Central memory CD4-positive, alpha-beta T cell (primary cell): ENCODE measurements around the gene LAMA5.
A peak's percentile ranks its signal among the peaks of the same experiment; 100 is the strongest.
"Not testable (repeated sequence)": the region's sequence is repeated elsewhere in the genome, so short reads cannot be mapped to it uniquely, and the experiment has no call there.

Experiments
- DNase-seq: peaks from one replicate; pipeline ENCODE4 v3.0.0; 2022

Gene LAMA5

GRCh38 chr20:62387933-62388635, 21.0 kb upstream of the LAMA5 start:
- DNase-seq, result no peak

- DNase-seq, result no peak
These were observed 20.3 kb upstream of the LAMA5 start for GRCh38 chr20:62387219-62387913.

- peak; percentile 91 for DNase-seq
These were observed 19.5 kb upstream of the LAMA5 start, which contains the start of gene RPS21 for GRCh38 chr20:62386383-62387218. Gene RPS21 (plus strand): TSS chr20:62387103. CDS start chr20:62387339, 236 bp downstream.

- DNase-seq, result peak; percentile 70
These were observed 15.4 kb upstream of the LAMA5 start for GRCh38 chr20:62382306-62383198.

GRCh38 chr20:62381842-62382241, 14.7 kb upstream of the LAMA5 start:
- DNase-seq, result no peak

GRCh38 chr20:62381202-62381797, 14.2 kb upstream of the LAMA5 start:
- no peak for DNase-seq

- no peak for DNase-seq
These were observed 11.1 kb upstream of the LAMA5 start for GRCh38 chr20:62378215-62378614.

GRCh38 chr20:62377615-62378178, 10.6 kb upstream of the LAMA5 start:
- DNase-seq, result no peak

GRCh38 chr20:62377064-62377461, 10.0 kb upstream of the LAMA5 start:
- DNase-seq, result no peak

- DNase-seq, result no peak
These were observed 9.3 kb upstream of the LAMA5 start for GRCh38 chr20:62376112-62377063.

- DNase-seq, result no peak
These were observed 7.4 kb upstream of the LAMA5 start for GRCh38 chr20:62374331-62375152.

- not testable (repeated sequence) for DNase-seq
These were observed 6.6 kb upstream of the LAMA5 start for GRCh38 chr20:62373631-62374179.

- DNase-seq, result no peak
These were observed 5.2 kb upstream of the LAMA5 start for GRCh38 chr20:62372042-62372993.

- no peak for DNase-seq
These were observed 4.5 kb upstream of the LAMA5 start for GRCh38 chr20:62371588-62372041.

- DNase-seq, result no peak
These were observed 3.9 kb upstream of the LAMA5 start for GRCh38 chr20:62370807-62371587.

- no peak for DNase-seq
These were observed 3.1 kb upstream of the LAMA5 start for GRCh38 chr20:62370115-62370806.

GRCh38 chr20:62369815-62370114, 2.7 kb upstream of the LAMA5 start:
- DNase-seq, result no peak
